Activated CD4-positive, alpha-beta T cell treated with anti-CD3 and anti-CD28 coated beads for 4 hours (primary cell): ENCODE results near the gene STEAP3.
A peak's percentile ranks its signal among the peaks of the same experiment; 100 is the strongest.

ENCODE experiments used
- DNase-seq, 2 donors: peaks; one replicate each; pipeline ENCODE4 v3.0.0-alpha.2; 2020

The STEAP3 gene

GRCh38 chr2:119249311-119249710, 25.7 kb downstream of the STEAP3 start:
- DNase-seq: no peak

DNA sequence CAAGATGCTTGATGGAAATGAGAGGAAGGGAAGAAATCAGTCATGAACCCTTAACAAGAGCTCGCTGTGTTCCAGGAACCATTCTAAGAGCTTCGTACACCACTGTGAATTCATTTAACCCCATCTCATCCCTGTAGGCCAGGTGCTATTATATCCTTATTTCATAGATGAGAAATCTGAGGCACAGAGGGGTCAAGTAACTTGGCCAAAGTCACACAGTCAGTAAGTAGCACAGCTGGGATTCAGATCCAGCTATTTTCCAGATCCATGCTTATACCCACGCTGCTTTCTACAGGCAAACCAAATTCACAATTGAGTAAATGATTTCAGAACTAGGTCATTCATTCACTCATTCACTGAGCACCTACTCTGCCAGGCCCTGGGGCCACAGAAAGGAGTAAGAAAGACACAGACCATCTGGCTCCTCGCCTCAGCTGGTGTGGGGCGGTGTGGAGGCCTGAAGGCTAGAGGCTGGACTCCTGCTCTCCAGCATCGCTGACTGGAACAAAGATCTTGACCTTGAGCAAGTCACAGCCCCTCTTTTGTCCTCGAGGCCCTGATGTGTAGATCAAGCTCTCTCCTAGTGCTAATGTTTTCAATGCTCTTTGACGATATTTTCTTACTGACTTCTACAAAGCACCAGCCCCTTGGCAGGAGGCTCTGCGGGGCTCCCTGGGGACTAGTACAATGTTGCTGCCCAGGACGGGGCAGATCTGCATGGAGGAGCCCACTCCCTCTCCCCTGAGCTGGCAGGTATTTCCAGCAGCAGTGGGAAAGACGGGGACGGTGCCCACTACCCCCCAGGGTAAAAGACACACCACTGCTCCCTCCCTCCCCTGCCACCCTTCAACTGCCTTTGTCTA, 26.5 kb downstream of the STEAP3 start:
- DNase-seq: no peak

DNA sequence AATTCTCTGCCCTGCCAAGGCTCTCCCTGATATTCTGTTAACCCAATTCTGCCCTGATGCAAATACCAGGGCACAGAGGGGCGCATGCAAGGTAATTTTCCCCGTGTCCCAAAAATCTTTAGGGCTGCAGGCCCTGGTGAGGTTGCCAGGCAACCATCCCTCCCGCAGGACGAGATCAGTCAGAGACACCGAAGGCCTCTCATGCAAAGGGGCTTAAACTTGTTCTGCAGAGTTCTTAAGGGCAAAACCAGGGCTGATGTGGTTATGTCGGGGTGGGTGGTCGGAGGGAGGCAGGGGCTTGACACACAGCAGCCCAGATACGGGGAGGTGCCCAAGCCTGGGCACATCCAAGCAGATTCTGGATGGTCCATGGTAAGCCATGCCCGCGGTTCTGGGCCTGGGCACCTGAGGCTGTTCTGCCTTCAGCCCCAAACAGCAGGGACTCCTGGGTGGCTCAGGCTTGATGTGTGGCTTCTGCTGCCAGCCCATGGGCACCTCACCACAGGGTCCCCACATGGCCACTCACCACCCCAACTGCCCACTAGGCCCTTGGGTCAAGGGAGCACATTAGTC, 27.2 kb downstream of the STEAP3 start:
- DNase-seq: no peak

GRCh38 chr2:119251652-119252051, 28.0 kb downstream of the STEAP3 start:
- DNase-seq: no peak

GRCh38 chr2:119252186-119253113, 28.8 kb downstream of the STEAP3 start:
- no peak for DNase-seq

- DNase-seq: no peak
These were observed 29.6 kb downstream of the STEAP3 start for GRCh38 chr2:119253114-119253702.

- no peak for DNase-seq
These were observed 30.3 kb downstream of the STEAP3 start for GRCh38 chr2:119253760-119254600.

- DNase-seq: no peak
These were observed 31.0 kb downstream of the STEAP3 start for GRCh38 chr2:119254601-119255080.

- DNase-seq: no peak
These were observed 32.3 kb downstream of the STEAP3 start for GRCh38 chr2:119255760-119256581.

DNA sequence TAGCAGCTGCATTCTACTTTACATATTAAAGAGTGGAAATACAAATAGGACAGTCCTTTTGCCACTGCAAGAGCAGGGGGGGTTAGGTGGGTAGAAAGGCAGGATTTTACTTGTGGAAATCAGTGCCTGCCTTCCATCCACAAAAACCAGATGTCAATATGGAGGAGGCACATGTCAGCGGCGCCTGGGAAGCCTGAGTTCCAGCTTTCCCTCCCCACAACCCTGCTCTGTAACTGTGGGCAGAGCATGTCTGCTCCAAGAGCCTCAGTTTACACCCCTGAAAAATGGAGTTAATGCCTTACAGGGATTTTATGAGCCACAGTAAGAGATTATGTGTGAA, 32.9 kb downstream of the STEAP3 start:
- no peak for DNase-seq

DNA sequence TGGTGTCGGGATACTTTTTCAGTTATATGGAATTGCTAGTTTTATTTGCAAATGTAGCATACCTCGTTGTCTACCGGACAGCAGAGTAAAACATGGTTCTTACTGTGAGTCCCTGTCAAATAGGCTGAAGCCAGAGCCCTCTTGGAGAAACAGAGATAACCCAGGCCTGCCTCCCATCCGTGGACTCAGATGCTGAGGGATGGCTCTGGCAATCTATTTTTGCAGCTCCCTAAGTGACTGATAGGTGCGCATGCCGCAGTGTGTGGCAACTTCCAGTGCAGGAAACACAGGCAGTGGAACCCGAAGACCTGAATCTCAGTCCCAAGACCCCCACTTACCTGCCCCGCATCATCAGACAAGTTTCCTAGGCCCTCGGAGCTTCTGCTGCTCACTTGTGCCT, 33.6 kb downstream of the STEAP3 start:
- no peak for DNase-seq

- DNase-seq: no peak
These were observed 35.7 kb downstream of the STEAP3 start for GRCh38 chr2:119259296-119259860.

DNA sequence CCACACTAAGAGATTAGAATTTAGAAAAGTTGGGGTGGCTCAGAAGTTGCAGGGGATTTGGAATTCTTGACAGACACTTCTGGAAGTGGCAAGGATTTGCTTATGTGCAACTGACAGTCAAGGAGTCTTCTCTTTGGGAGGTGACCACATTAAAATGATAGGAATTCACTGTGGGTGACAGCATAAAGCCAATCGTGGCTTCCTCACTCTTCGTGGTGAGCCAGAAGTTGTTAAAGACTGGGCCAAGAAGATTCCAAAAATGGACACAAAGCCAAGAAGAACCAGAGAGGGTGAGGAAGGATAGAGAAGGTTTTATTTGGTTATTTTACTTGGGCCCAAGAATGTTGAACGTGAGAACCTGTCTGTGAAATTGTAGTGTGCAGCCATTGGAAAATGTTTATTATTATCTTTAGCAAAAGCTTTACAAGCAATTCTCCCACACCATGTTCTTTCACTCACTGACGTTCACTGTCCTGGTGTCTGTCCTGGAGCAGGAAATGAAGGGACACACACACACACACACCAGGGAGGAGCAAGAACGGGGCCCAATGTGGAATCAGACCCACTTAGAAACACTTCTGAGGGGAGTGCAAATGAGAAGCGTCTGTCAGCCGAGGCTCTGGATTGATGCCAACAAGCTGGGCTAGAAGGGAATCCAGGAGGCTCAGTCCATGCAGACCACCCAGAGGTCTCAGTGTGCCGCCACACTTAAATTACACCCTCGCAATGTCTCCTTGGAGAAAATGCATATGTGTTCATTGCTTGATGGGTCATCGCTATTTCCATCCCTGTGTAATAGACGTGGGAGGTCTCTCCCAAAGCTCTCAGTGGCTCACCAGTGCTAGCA, 37.2 kb downstream of the STEAP3 start:
- no peak for DNase-seq

DNA sequence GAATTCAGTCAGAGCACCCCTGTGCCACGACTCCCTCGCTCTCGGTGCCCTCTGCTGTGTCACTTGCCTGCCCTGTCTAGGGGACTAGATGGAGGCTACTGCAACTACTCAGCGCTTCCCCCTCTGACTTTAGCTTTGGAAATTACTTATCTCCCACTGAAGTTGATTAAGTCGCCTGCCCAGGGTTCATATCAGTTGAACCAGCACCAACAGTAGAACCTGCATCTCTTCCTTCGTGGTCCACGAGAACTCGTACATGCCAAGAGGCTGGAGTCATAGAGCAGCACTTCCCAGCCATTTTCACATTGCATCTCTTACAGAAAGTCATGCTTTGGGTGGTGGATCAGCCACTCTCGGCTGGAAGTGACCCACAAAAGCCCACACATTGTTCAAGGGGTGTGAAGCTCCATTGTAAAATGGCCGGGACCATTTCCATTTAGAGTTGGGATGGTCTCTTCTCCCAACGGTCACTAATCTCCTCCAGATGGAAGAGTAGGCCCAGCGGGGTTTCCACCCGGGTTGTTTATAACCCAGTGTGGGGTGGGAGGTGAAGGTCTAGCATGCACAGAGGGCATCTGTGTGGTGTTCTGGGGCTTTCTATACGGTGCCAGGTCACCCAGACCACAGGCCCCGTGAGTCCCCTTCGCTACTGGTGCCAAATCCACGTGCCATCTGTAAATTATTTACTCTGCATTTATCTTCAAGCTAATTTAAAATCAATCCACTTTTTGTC, 38.0 kb downstream of the STEAP3 start:
- no peak for DNase-seq

DNA sequence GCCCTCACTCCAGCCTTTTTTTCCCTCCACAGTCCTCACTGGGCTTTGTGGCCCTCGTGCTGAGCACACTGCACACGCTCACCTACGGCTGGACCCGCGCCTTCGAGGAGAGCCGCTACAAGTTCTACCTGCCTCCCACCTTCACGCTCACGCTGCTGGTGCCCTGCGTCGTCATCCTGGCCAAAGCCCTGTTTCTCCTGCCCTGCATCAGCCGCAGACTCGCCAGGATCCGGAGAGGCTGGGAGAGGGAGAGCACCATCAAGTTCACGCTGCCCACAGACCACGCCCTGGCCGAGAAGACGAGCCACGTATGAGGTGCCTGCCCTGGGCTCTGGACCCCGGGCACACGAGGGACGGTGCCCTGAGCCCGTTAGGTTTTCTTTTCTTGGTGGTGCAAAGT, 39.4 kb downstream of the STEAP3 start:
- DNase-seq: no peak

- no peak for DNase-seq
These were observed 40.0 kb downstream of the STEAP3 start for GRCh38 chr2:119263656-119264055.

DNA sequence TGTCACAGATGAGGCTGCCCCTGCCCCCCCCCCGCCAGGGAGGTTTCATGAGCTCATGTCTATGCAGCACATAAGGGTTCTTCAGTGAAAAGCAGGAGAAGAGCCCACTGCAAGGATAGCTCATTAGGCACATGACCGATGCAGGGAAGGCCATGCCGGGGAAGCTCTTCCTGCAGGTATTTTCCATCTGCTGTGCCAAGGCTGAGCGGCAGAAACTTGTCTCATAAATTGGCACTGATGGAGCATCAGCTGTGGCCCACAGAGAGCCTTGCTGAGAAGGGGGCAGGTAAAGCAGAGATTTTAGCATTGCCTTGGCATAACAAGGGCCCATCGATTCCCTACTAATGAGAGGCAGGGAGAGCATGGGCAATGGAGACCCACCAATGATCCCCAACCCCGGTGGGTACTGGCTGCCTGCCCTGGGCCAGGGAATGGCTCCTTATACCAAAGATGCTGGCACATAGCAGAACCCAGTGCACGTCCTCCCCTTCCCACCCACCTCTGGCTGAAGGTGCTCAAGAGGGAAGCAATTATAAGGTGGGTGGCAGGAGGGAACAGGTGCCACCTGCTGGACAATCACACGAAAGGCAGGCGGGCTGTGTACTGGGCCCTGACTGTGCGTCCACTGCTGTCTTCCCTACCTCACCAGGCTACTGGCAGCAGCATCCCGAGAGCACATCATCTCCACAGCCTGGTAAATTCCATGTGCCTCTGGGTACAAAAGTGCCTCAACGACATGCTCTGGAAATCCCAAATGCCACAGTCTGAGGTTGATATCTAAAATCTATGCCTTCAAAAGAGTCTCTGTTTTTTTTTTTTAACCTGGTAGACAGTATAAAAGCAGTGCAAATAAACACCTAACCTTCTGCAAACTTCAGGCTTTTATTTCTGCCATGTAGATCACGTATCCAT, 41.4 kb downstream of the STEAP3 start:
- peak; percentile 9 to 12 for DNase-seq

DNA sequence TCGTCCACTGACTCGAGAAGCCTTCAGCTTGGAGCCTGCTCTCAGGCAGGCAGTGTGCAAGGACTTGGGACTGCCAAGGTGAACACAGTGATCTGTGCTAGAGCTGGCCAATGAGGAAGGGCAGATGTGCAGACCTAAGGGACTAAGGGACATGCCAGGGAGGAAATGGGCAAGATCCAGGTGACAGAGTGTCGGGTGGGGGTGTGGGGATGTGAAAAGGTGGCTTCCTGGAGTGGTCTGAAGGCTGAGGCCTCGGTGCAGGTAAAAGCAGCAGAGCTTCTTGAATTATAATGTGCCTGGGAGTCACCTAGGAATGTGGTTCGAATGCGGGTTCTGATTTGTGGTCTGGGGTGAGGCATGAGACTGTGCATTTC, 42.0 kb downstream of the STEAP3 start:
- DNase-seq: no peak
